Skeletal muscle tissue (tissue), 4 donors: ENCODE measurements around the gene TUBGCP2. TPM values are rescaled to one million over a fixed set of nuclear protein-coding genes. Genes with fewer than 3 reads are reported as not detected.

Source experiments
- H3K27ac ChIP-seq: one replicate; pipeline ENCODE4 v1.7.0; 2013; ENCODE audit warnings: mild to moderate bottlenecking, low read depth, low read length, inconsistent platforms
- H3K27me3 ChIP-seq, 3 donors: one replicate each; pipeline ENCODE4 v1.7.0; 2013; ENCODE audit warnings: low read length in 3 of 3; ENCODE audit not compliant: control insufficient read depth in 3 of 3, insufficient read depth in 3 of 3
- H3K36me3 ChIP-seq, 3 donors: one replicate each; pipeline ENCODE4 v1.7.0; 2013; ENCODE audit warnings: low read length in 3 of 3; ENCODE audit not compliant: control insufficient read depth in 3 of 3, insufficient read depth in 3 of 3
- H3K4me1 ChIP-seq, 3 donors: one replicate each; pipeline ENCODE4 v1.7.0; 2013; ENCODE audit warnings: low read length in 3 of 3, mild to moderate bottlenecking in 3 of 3; ENCODE audit not compliant: control insufficient read depth in 3 of 3, insufficient read depth in 3 of 3
- H3K4me3 ChIP-seq, 3 donors: one replicate each; pipeline ENCODE4 v1.7.0; 2013; ENCODE audit warnings: low read length in 3 of 3
- H3K9ac ChIP-seq, 3 donors: one replicate each; pipeline ENCODE4 v1.7.0; 2013; ENCODE audit warnings: low read length in 3 of 3, mild to moderate bottlenecking in 3 of 3, moderate library complexity in 2 of 3, low read depth in 1 of 3
- H3K9me3 ChIP-seq, 3 donors: one replicate each; pipeline ENCODE4 v1.7.0; 2013; ENCODE audit warnings: low read length in 3 of 3; ENCODE audit not compliant: control insufficient read depth in 3 of 3
- total RNA-seq: library from RNA; depleted of rRNA; stranded (reverse); fragments of >200 nt; gene quantifications from one replicate; pipeline ENCODE4 v1.2.3, GENCODE V29; 2014
- donor health status: Osteomylitis.

TUBGCP2 gene
- total RNA-seq, 1 donor from 2014 or later, result 39.7 TPM

DNA sequence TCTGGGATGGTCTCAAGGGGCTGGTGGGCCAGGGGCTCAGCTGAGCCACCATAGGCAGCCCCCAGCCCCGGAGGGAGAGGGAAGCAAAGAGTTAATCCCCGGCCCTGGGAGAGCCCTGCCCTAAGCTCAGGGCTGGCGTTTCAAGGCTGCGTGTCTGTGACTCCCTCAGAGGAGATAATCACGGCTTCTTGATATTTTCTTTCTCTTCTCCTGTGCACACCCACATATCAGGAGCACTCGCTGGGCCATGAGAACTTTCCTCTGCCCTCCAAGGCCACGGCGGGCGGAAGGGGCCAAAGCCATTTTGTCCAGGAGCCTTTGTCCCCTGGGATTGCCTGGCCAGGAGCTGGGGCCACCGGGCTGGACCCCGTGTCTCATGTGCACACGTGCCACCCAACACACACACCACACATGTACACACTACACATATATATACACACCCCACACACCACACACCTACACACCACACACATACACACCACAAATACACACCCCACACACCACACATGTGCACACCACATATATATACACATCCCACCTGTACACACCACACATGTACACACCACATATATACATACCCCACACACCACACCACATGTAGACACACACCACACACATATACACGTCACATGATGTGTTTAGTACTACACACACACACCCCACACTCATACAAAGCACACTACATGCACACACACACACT lies 54.1 kb downstream of the TUBGCP2 start:
- Histone ChIP-seq H3K4me3 (no peak overlapping the region), H3K4me1 (peaks cover 12 to 23% (median 17%) of the 10 kb centered on the region in 3 donors), H3K9me3 (no peaks in the 10 kb centered on the region), H3K9ac (no peak overlapping the region), H3K36me3 (no peaks in the 10 kb centered on the region), H3K27ac (no peak overlapping the region), H3K27me3 (peaks cover 10 to 24% (median 12%) of the 10 kb centered on the region in 3 donors)

DNA sequence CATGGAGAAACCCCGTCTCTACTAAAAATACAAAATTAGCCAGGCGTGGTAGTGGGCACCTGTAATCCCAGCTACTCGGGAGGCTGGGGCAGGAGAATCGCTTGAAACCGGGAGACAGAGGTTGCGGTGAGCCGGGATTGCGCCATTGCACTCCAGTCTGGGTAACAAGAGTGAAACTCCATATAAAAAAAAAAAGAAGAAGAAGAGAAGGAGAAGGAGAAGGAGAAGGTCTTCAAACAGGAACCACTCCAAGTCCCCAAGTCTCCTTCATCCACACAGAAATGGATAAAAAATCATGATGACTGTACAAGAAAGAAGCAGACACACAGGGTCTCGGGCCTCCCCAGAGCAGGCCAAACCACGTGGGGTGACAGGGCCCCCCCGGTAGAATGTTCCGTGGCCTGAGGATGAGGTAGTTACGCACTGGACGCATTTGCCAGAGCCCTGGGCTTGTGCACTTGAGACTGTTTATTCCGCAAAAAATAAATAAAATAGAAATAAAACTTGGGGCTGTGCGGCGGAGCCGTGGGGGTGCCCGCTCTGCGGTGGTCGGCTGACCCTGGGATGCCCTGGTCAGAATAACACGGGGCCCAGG lies 55.2 kb downstream of the TUBGCP2 start:
- no peaks in the 10 kb centered on the region for H3K9me3 ChIP-seq
- peaks cover 9 to 13% (median 12%) of the 10 kb centered on the region in 3 donors for H3K4me1 ChIP-seq
- H3K9ac ChIP-seq, result no peak overlapping the region
- no peaks in the 10 kb centered on the region for H3K36me3 ChIP-seq
- H3K27me3 ChIP-seq, result peaks cover 19 to 34% (median 20%) of the 10 kb centered on the region in 3 donors
- H3K4me3 ChIP-seq, result no peak overlapping the region
- no peak overlapping the region for H3K27ac ChIP-seq

DNA sequence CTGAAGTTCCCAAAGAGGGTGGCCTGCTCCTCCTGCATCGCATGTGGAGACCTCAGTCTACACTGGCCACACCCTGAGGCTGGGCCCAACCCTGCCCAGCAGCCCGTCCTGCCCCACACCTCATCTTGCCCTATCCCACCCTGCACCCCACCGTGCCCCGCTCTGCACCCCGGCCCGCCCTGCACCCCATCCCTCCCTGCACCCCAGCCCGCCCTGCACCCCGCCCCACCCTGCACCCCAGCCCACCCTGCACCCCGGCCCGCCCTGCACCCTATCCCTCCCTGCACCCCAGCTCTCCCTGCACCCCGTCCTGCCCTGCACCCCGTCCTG lies 56.5 kb downstream of the TUBGCP2 start:
- H3K36me3 ChIP-seq, result no peaks in the 10 kb centered on the region
- H3K9ac ChIP-seq, result no peak overlapping the region
- peaks cover 0 to under 1% (median 0%) of the 10 kb centered on the region in 3 donors for H3K4me1 ChIP-seq
- H3K4me3 ChIP-seq, result no peak overlapping the region
- peaks cover 28 to 45% (median 32%) of the 10 kb centered on the region in 3 donors for H3K27me3 ChIP-seq
- H3K27ac ChIP-seq, result no peak overlapping the region
- H3K9me3 ChIP-seq, result no peaks in the 10 kb centered on the region

DNA sequence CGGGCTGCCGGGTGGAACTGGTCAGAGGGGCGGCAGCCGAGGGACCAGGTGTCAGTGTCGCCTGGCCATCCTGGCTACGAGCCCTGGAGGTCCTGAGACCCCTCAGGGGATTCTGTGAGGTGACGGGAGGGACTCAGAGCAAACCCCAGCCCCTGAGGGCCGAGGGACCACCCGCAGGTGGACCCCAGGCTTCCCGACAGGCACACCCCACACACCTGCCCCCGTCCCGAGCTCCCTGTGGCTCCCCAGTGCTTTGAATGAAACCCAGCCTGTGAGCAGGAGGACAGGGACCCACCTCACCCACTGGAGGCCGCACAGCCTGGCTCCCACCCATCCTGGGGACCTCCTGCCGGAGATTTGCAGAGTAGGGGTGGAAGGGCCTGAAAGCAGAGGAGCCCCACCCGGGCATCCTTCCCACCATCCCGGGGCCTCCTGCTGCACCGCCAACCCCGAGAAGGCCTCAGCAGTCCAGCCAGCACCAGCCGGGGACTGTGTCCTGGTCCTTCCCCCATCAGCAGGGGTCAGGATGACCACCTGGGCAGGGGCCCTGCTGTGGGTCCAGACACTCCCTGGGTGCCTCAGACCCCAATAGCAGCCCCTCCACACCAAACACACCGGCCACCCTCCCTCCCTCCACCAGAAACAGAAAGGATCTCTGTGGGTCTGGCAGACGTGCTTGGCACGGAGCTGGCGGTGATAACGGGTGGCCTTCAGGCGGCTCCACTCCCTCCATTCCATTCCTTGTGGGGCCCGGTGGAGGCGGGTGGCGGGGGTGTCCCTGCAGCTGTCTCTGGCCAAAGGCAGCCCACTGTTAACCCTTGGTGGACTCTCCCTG lies 57.1 kb downstream of the TUBGCP2 start:
- no peaks in the 10 kb centered on the region for H3K36me3 ChIP-seq
- H3K27me3 ChIP-seq, result peaks cover 30 to 49% (median 37%) of the 10 kb centered on the region in 3 donors
- H3K4me1 ChIP-seq, result no peaks in the 10 kb centered on the region
- no peak overlapping the region for H3K9ac ChIP-seq
- H3K9me3 ChIP-seq, result no peaks in the 10 kb centered on the region
- no peak overlapping the region for H3K4me3 ChIP-seq
- H3K27ac ChIP-seq, result no peak overlapping the region

DNA sequence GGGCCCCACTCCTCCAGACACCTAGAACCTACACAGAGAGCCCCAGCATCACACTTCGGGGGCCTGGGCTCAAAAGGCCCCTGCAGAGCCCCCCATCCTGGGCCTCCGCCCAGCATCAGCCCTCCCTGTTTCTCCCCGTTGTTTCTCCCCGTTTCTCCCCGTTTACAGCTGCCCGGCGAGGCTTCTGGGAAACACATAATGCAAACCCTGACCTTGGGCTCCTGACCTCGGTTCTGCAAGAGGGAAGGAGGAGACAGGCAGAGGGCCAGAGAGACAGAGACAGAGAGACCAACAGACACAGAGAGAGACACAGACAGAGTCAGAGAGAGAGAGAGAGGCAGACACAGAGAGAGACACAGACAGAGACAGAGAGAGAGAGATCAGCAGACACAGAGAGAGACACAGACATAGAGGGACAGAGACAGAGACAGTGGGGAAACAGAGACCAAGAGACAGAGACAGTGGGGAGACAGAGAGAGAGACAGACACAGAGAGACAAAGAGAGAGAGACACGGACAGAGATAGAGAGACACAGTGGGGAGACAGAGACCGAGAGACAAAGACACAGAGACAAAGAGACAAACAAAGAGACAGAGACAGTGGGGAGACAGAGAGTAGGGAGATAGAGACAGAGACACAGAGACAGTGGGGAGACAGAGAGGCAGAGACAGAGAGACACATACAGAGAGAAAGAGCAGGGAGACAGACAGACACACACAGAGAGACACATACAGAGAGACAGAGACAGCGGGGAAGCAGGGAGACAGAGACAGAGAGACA lies 58.5 kb downstream of the TUBGCP2 start:
- Histone ChIP-seq H3K9ac (no peak overlapping the region), H3K36me3 (no peaks in the 10 kb centered on the region), H3K9me3 (no peaks in the 10 kb centered on the region), H3K4me3 (no peak overlapping the region), H3K4me1 (no peaks in the 10 kb centered on the region), H3K27me3 (peaks cover 39 to 62% (median 49%) of the 10 kb centered on the region in 3 donors), H3K27ac (no peak overlapping the region)

DNA sequence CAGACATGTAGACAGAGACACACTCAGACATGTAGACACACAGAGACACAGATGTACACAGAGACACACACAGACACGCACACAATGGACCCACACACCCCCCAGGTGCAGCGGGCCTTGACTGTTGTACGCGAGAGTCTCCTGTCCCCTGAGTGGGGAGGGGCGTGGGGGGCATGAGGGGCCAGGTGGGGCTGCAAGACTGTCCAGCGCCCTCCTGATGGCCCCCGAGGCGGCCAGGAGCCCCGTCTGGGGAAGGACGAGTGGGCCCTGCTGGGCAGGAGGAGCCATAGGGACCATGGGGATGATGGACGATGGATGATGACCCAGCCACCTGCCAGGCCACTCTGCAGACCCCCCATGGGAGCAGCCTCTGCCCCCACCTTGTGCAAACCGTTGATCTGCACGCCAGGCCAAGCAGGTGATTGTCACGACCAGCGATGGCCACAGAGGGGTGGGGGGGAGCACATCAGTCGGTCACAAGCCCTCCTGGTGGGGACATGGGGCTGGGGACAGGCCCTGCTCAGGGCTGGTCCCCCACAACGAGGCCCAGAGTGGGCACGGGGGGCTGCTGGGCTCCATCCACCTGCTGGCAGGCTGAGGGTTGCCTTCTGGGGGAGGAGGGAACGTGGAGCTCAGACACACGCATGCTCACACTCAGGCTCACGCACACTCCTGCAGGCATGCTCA lies 59.4 kb downstream of the TUBGCP2 start:
- H3K4me1 ChIP-seq, result no peaks in the 10 kb centered on the region
- no peaks in the 10 kb centered on the region for H3K36me3 ChIP-seq
- H3K27me3 ChIP-seq, result peaks cover 45 to 70% (median 56%) of the 10 kb centered on the region in 3 donors

DNA sequence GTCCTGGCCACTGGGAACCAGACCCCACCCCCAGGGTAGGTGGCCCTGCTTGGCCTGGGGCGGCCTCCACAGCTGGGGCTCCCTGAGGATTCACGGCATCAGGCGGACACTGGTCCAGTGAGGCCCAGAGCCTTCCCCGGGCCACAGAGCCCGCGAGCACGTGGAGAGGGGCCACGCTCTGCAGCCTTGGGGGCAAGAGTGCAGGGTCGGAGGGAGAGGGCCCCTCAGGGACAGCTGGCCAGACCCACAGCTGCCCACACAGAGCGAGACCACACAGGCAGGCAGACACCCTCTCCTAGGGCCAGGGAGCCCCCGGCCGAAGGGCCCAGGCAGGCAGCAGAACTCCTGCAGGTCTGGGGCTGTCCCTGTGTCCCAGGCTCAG lies 60.3 kb downstream of the TUBGCP2 start:
- H3K36me3 ChIP-seq, result no peaks in the 10 kb centered on the region
- no peaks in the 10 kb centered on the region for H3K9me3 ChIP-seq
- no peak overlapping the region for H3K9ac ChIP-seq
- peaks cover 53 to 78% (median 62%) of the 10 kb centered on the region in 3 donors for H3K27me3 ChIP-seq
- H3K4me1 ChIP-seq, result no peaks in the 10 kb centered on the region
- H3K4me3 ChIP-seq, result no peak overlapping the region
- H3K27ac ChIP-seq, result no peak overlapping the region

More for the DNA sequence above, 59.4 kb downstream of the TUBGCP2 start:
- no peaks in the 10 kb centered on the region for H3K9me3 ChIP-seq
- H3K4me3 ChIP-seq, result no peak overlapping the region
- no peak overlapping the region for H3K27ac ChIP-seq
- H3K9ac ChIP-seq, result no peak overlapping the region

DNA sequence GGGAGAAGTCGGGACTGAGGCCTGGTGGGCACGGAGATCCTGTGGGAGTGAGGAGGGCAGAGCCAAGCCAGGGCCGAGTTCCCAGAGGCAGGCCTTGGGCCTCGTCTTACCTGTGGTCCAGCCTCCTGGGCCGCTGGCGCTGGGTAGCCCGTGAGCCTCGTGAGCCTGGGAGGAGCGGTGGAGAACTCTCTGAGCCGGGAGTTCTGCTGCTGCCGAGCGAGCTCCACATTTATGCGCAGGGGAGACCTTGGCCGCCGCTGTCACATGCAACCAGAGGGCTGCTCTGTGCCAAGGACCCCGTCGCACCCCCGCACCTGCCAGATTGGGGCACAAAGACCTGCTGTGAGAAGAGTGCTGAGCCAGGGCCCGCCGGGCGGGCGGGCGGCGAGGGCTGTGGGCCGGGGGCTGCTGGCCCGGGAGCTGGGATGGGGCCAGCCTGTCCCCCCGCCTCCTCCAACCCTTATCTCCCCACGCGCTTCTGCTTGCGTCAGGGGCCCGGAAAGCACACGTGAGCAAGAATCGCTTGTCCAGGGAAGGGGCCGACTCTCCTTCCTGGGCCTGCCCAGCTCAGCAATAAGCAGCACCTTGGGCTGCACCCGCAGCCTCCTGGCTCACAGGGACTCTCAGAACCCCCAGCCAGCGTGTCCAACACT lies 60.9 kb downstream of the TUBGCP2 start:
- H3K36me3 ChIP-seq, result no peaks in the 10 kb centered on the region
- H3K9me3 ChIP-seq, result no peaks in the 10 kb centered on the region
- H3K27me3 ChIP-seq, result peaks cover 59 to 82% (median 68%) of the 10 kb centered on the region in 3 donors
- H3K4me1 ChIP-seq, result no peaks in the 10 kb centered on the region
- no peak overlapping the region for H3K4me3 ChIP-seq
- no peak overlapping the region for H3K9ac ChIP-seq
- H3K27ac ChIP-seq, result no peak overlapping the region

DNA sequence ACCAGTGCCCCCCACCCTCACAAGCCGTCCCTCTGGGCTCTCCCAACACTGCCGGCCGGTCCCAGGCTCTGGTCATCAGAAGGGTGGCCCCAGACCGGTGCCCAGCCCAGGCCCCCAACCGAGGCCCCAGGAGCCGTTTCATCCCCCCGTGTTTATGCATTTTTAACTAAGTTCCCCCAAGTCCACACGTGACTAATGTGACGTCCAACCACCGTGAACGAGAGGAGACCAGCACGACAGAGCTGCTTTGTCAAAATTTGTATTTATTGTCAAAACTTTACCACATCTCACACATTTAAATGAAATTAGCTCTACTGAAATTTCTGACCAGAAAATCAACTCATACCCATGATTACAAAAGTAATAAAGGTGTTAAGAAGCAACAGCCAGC lies 62.4 kb downstream of the TUBGCP2 start:
- Histone ChIP-seq H3K4me1 (no peaks in the 10 kb centered on the region), H3K9me3 (no peaks in the 10 kb centered on the region), H3K36me3 (no peaks in the 10 kb centered on the region), H3K27ac (no peak overlapping the region), H3K9ac (no peak overlapping the region), H3K4me3 (no peak overlapping the region), H3K27me3 (peaks cover 68 to 83% (median 79%) of the 10 kb centered on the region in 3 donors)
